Keratinocyte (primary cell): Measurements from ENCODE around the gene UMAD1. TPM values are rescaled to one million over a fixed set of nuclear protein-coding genes. Genes with fewer than 3 reads are reported as not detected.
"Not testable (repeated sequence)": the region's sequence is repeated elsewhere in the genome, so short reads cannot be mapped to it uniquely, and the experiment has no call there.

Experiments
- DNase-seq: peaks from one replicate; pipeline ENCODE4 v3.0.0-alpha.2; 2011; ENCODE audit warnings: low read depth, missing footprints, low spot score
- FAIRE-seq: peaks from 2 replicates; lab custom pipeline; 2011; peaks lifted over from hg19 to GRCh38; lab: Jason Lieb, UNC
- H2AFZ ChIP-seq: 2 replicates; pipeline ENCODE4 v1.6.0; 2012; ENCODE audit warnings: low read length, control low read depth, inconsistent platforms; ENCODE audit not compliant: control insufficient read depth
- H3K27ac ChIP-seq: 2 replicates; pipeline ENCODE4 v1.5.1; 2011; ENCODE audit warnings: low read length; ENCODE audit not compliant: control insufficient read depth, insufficient read depth
- H3K27me3 ChIP-seq: 3 replicates; pipeline ENCODE4 v1.6.0; 2011; ENCODE audit warnings: low read length; ENCODE audit not compliant: control insufficient read depth, insufficient read depth; ENCODE audit errors: extremely low read depth
- H3K36me3 ChIP-seq, 2 experiments: 2 replicates in 1 of 2; 3 replicates in 1 of 2; pipeline ENCODE4 v1.5.1; 2011; ENCODE audit warnings: low read length in 2 of 2, mild to moderate bottlenecking in 1 of 2; ENCODE audit not compliant: control insufficient read depth in 2 of 2, insufficient read depth in 2 of 2; ENCODE audit errors: extremely low read depth in 1 of 2
- H3K4me1 ChIP-seq: 3 replicates; pipeline ENCODE4 v1.5.1; 2011; ENCODE audit warnings: low read length; ENCODE audit not compliant: control insufficient read depth, insufficient read depth; ENCODE audit errors: extremely low read depth
- H3K4me2 ChIP-seq: 3 replicates; pipeline ENCODE4 v1.6.0; 2011; ENCODE audit warnings: low read depth, low read length; ENCODE audit not compliant: control insufficient read depth, insufficient read depth; ENCODE audit errors: extremely low read depth
- H3K4me3 ChIP-seq, 3 experiments: fragments of 200-600 bp in 1 of 3; sonication (generic) in 1 of 3; 2 replicates in 2 of 3; 3 replicates in 1 of 3; pipeline ENCODE4 v1.5.1; 2011 to 2016; ENCODE audit warnings: low read length in 3 of 3, mild to moderate bottlenecking in 3 of 3, control low read depth in 2 of 3, inconsistent platforms in 1 of 3, low read depth in 1 of 3, mixed read lengths in 1 of 3, mixed run types in 1 of 3, moderate library complexity in 1 of 3; ENCODE audit not compliant: control insufficient read depth in 2 of 3, insufficient read depth in 2 of 3; ENCODE audit errors: extremely low read depth in 1 of 3
- H3K79me2 ChIP-seq: 2 replicates; pipeline ENCODE4 v1.6.0; 2012; ENCODE audit warnings: low read length; ENCODE audit not compliant: control insufficient read depth, insufficient read depth
- H3K9ac ChIP-seq: 3 replicates; pipeline ENCODE4 v1.6.0; 2011; ENCODE audit warnings: low read length; ENCODE audit not compliant: control insufficient read depth, insufficient read depth; ENCODE audit errors: extremely low read depth
- H3K9me1 ChIP-seq: 3 replicates; pipeline ENCODE4 v1.6.0; 2011; ENCODE audit warnings: low read length; ENCODE audit not compliant: control insufficient read depth, insufficient read depth; ENCODE audit errors: extremely low read depth
- H3K9me3 ChIP-seq: 2 replicates; pipeline ENCODE4 v1.5.1; 2012; ENCODE audit warnings: low read depth, low read length; ENCODE audit not compliant: control insufficient read depth
- H4K20me1 ChIP-seq: 3 replicates; pipeline ENCODE4 v1.6.0; 2011; ENCODE audit warnings: low read length; ENCODE audit not compliant: control insufficient read depth, insufficient read depth; ENCODE audit errors: extremely low read depth
- EZH2 ChIP-seq: IDR thresholded peaks from one replicate; pipeline ENCODE4 v1.6.1; 2012; ENCODE audit warnings: inconsistent platforms, mild to moderate bottlenecking, low read length, moderate library complexity
- dilution Hi-C: fragments of 300-500 bp; cut with MboI; formaldehyde crosslinking; loops from one replicate; pipeline ENCODE4 v1.7.0; 2020; ENCODE audit warnings: low sequenced_read_pairs; ENCODE audit not compliant: extremely low pct_ligation_motif_present
- polyA plus RNA-seq, 5 experiments: library from polyadenylated mRNA; depleted of rRNA in 3 of 5; stranded (reverse) in 3 of 5; stranded (forward) in 1 of 5; unstranded in 1 of 5; fragments of >200 nt; gene quantifications; 1 replicate in 1 of 5; 2 replicates in 3 of 5; 3 replicates in 1 of 5; pipeline versions ENCODE4 v1.2.1 to v1.2.3, GENCODE V29; 2011 to 2012; ENCODE audit warnings: missing spikeins in 2 of 5, low read depth in 1 of 5, low replicate concordance in 1 of 5
- TF ChIP-seq, protein P1 (sequence below), 3 experiments: IDR thresholded peaks in 1 of 3; conservative IDR thresholded peaks in 1 of 3; optimal IDR thresholded peaks in 1 of 3; 2 replicates in 2 of 3; 3 replicates in 1 of 3; pipeline versions ENCODE3 to v1.5.1; 2011; ENCODE audit warnings: low read length in 3 of 3, mild to moderate bottlenecking in 3 of 3, moderate library complexity in 2 of 3, control low read depth in 1 of 3, inconsistent platforms in 1 of 3; ENCODE audit not compliant: insufficient read depth in 2 of 3; ENCODE audit errors: extremely low read depth in 1 of 3

UMAD1 gene
- polyA plus RNA-seq, 1 donor (not counting 4 experiments of a cell fraction or from before 2014, with no cell fraction given), result 18.2 TPM

DNA sequence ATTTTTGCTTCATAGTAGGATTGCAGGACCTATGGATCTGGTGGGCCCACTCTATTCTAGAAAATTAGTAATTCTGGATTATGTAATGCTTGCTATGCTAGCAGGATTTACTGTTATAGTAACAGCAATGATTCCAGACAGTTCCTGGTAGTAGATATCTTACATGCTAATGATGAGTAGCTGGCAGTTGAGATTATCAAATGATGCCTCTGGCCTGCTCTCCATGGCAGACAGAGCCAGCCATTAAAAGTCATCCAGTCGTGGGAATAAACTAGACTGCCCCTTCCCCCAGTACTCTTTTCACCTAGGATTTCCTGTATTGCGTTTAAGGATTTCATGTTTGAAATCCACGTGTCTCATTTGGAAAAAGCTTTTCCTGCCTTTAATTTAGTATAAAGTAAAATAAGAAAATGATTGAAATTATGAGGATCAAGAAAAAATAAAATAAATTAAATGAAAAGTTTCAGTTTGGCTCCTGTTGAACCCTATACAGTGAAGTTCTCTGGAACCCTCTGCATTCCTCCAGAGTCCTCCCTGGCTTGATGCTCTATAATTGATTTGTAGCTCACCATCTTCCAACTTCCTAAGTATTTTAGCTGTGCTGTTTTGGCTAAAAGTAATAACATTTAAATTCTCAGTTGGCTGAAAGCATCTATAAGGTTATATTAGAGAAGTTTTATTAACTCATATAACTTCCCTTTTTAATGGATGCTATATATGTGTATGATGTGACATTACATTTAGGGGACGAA is 14.6 kb downstream of the UMAD1 start:
- Histone ChIP-seq H3K36me3 (no peaks in the 10 kb centered on the region), H3K4me1 (no peaks in the 10 kb centered on the region), H3K4me2 (no peak overlapping the region), H3K27ac (no peak overlapping the region), H3K27me3 (no peaks in the 10 kb centered on the region), H3K4me3 (no peak overlapping the region), H2AFZ (no peak overlapping the region), H3K9me3 (no peaks in the 10 kb centered on the region), H3K9ac (no peak overlapping the region), H3K9me1 (peaks cover 3% of the 10 kb centered on the region), H3K79me2 (peaks cover 2% of the 10 kb centered on the region), H4K20me1 (no peaks in the 10 kb centered on the region)
- FAIRE-seq (no peak), DNase-seq (no peak)
- TF ChIP-seq, protein P1, sequence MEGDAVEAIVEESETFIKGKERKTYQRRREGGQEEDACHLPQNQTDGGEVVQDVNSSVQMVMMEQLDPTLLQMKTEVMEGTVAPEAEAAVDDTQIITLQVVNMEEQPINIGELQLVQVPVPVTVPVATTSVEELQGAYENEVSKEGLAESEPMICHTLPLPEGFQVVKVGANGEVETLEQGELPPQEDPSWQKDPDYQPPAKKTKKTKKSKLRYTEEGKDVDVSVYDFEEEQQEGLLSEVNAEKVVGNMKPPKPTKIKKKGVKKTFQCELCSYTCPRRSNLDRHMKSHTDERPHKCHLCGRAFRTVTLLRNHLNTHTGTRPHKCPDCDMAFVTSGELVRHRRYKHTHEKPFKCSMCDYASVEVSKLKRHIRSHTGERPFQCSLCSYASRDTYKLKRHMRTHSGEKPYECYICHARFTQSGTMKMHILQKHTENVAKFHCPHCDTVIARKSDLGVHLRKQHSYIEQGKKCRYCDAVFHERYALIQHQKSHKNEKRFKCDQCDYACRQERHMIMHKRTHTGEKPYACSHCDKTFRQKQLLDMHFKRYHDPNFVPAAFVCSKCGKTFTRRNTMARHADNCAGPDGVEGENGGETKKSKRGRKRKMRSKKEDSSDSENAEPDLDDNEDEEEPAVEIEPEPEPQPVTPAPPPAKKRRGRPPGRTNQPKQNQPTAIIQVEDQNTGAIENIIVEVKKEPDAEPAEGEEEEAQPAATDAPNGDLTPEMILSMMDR (optimal IDR thresholded peaks at IDR 0.05 in 1 of 3, IDR thresholded peaks at IDR 0.05 in 1 of 3, conservative IDR thresholded peaks at IDR 0.05 in 1 of 3; ENCODE audit: extremely low read depth in 1 of 3, insufficient read depth in 2 of 3, low read length in 3 of 3), result no peak
- dilution Hi-C loops, result no loop called here

DNA sequence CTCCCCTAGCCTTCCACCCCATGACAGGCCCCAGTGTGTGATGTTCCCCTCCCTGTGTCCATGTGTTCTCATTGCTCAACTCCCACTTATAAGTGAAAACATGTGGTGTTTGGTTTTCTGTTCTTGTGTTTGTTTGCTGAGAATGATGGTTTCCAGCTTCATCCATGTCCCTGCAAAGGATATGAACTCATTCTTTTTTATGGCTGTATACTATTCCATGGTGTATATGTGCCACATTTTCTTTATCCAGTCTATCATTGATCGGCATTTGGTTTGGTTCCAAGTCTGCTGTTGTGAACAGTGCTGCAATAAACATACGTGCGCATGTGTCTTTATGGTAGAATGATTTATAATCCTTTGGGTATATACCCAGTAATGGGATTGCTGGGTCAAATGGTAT is 15.9 kb downstream of the UMAD1 start:
- H4K20me1 ChIP-seq, H3K4me1 ChIP-seq, DNase-seq, H3K27me3 ChIP-seq, H3K4me2 ChIP-seq, H3K4me3 ChIP-seq, H3K9me1 ChIP-seq, H2AFZ ChIP-seq, H3K9me3 ChIP-seq, FAIRE-seq, H3K27ac ChIP-seq, dilution Hi-C loops, H3K36me3 ChIP-seq, H3K79me2 ChIP-seq, H3K9ac ChIP-seq: not testable (repeated sequence)

DNA sequence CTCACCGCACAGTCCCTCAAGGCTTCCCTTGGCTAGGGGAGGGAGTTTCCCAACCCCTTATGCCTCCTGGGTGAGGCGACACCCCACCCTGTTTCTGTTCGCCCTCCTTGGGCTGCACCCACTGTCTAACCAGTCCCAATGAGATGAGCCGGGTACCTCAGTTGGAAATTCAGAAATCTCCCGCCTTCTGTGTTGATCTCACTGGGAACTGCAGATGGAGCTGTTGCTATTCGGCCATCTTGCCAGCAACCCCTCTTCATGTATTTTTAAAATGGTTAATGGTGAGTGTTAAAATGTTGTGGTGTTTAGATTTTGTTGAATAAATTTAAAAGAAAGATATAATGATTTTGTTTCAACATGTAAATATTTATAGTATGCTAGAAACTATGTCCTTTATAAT is 22.0 kb downstream of the UMAD1 start:
- Histone ChIP-seq H3K79me2 (peaks cover 1% of the 10 kb centered on the region), H3K27me3 (no peaks in the 10 kb centered on the region), H3K4me2 (no peak overlapping the region), H3K9me1 (no peaks in the 10 kb centered on the region), H3K9ac (no peak overlapping the region), H4K20me1 (no peaks in the 10 kb centered on the region), H3K36me3 (no peaks in the 10 kb centered on the region), H3K9me3 (no peaks in the 10 kb centered on the region), H3K4me1 (no peaks in the 10 kb centered on the region), H2AFZ (no peak overlapping the region), H3K27ac (no peak overlapping the region), H3K4me3 (no peak overlapping the region)
- dilution Hi-C loops, result no loop called here
- TF ChIP-seq EZH2, result no peak
- TF ChIP-seq, protein P1 (optimal IDR thresholded peaks at IDR 0.05 in 1 of 3, IDR thresholded peaks at IDR 0.05 in 1 of 3, conservative IDR thresholded peaks at IDR 0.05 in 1 of 3; ENCODE audit: extremely low read depth in 1 of 3, insufficient read depth in 2 of 3, low read length in 3 of 3), result peak in 2 of 3 experiments; percentile 10 to 26
- no peak for DNase-seq
- FAIRE-seq, result no peak
